ENCODE results near the gene RHOJ.
"Not testable (repeated sequence)": the region's sequence is repeated elsewhere in the genome, so short reads cannot be mapped to it uniquely, and the experiment has no call there.

RHOJ gene

GRCh38 chr14:63204407-63205043 lies at the start of gene RHOJ:
Gene RHOJ (plus strand): TSS chr14:63204443. CDS start chr14:63204870, 427 bp downstream.
- DNase-seq (ENCODE audit: low read depth in 1 of 2, low spot score in 1 of 2) = no peak

DNA sequence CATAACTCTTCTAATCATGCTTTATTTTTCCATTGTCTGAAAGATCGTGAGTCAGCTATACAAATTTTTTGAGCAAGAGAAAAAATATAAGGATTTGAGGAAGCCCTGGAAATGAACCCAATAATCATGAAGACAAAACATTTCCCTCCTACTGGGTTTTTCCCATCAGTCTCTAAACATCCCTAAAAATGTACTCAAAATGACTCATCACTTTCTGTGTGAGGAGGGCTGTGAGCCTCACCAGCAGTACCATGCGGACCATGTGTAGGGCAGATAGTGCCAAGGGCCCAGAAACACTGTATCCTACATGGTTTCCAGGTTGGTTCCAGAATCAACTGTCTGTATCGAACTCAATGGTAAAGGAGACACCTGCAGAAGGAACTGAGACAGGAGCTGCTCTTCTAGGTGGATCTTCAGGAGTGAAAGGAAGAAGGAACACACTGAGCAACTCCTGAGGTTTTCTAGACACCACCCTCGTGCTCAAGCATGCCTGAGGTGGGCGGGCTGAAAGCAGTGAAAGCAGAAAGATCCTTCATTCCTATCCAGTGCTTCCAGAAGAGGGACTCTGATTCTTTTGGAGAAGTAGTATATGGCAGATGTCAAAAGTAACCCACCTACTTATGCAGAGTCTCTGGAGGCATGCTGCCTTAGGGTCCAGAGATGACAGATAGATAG lies 48.6 kb upstream of the RHOJ start:
- no peak for DNase-seq (ENCODE audit: low read depth in 1 of 2, low spot score in 1 of 2)

DNA sequence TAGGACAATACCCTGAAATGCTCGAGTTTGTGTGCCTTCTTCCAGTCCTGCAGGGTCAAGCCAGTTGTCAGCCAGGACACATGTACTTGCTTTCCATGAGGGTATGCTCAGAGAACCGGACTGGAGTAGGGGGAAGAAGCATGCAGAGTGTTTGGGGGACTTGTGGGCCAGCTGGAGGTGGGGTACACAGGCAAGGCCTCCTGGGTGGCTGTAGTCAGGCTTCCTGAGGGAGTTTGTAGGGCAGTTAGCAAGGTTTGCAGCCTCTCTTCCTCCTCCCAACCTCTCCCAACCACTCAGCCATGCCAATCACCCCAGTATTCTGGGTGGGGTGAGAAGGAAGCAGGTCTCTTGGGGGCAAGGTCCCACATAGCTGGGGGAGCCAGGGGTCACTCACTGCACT lies 47.0 kb upstream of the RHOJ start:
- no peak for DNase-seq (ENCODE audit: low read depth in 1 of 2, low spot score in 1 of 2)

GRCh38 chr14:63163306-63163705 lies 40.9 kb upstream of the RHOJ start:
- no peak for DNase-seq (ENCODE audit: low read depth in 1 of 2, low spot score in 1 of 2)

GRCh38 chr14:63164108-63164683 lies 40.0 kb upstream of the RHOJ start:
- DNase-seq (ENCODE audit: low read depth in 1 of 2, low spot score in 1 of 2) = no peak

DNA sequence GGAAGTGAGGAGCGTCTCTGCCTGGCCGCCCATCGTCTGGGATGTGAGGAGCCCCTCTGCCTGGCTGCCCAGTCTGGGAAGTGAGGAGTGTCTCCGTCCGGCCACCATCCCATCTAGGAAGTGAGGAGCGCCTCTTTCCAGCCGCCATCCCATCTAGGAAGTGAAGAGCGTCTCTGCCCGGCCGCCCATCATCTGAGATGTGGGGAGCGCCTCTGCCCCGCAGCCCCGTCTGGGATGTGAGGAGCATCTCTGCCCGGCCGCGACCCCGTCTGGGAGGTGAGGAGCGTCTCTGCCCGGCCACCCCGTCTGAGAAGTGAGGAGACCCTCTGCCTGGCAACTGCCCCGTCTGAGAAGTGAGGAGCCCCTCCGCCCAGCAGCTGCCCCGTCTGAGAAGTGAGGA lies 39.0 kb upstream of the RHOJ start:
- not testable (repeated sequence) for DNase-seq (ENCODE audit: low read depth in 1 of 2, low spot score in 1 of 2)

GRCh38 chr14:63167044-63167443 lies 37.2 kb upstream of the RHOJ start:
- DNase-seq (ENCODE audit: low read depth in 1 of 2, low spot score in 1 of 2) = no peak

DNA sequence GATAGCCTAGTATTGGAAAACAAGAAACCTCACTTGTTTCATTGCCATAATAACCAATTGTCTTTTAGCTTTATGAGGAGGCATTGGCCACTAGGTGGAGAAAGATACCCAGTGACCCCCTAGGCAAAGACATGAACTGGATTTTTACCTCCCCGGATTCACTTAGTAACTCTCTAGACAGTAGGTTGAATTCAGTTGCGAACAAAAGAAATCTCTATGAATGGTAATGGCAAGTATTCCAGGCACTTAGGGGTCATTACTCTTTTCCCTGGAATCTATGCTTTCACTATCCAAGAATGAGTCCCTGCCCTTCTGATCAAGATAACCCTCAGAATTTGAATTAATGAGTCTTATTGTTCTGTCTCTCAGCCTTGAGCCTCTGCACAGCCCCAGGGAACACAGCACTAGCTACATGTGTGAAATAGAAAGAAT lies 29.5 kb upstream of the RHOJ start:
- DNase-seq (ENCODE audit: low read depth in 1 of 2, low spot score in 1 of 2) = no peak

DNA sequence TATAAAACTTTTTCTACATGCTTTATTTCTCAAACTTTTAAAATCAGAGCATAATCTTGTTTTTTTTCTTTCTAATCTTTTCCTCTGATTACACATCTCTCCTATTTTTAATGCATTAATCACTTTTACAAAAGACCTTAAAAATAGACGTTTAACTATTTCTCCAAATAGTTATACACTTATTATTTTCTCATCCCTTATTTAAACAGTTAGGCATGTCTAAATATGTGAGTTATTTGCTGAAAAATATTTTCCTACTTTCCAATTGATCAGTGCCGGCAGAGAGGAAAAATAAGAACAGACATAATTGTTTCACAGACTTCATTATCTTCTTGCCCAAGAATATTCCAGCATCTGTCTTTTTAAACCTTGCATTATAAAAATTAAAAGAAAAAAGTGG lies 28.7 kb upstream of the RHOJ start:
- no peak for DNase-seq (ENCODE audit: low read depth in 1 of 2, low spot score in 1 of 2)

DNA sequence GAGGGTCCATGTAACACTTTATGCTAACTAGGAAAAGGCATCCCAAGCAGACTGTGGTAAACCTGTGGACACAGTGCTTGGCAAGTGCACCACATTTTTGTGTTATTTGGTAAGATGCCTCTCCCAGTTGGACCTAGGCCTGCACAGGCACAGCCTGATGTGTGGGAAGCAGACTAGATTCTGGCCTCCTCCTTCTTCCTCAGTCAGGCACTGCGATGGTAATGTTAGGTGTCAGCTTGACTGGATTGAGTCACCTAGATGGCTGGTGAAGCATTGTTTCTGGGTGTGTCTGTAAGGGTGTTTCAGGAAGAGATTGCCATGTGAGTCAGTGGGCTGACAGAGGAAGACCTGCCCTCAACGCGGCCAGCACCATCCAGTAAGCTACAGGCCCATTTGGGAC lies 25.3 kb upstream of the RHOJ start:
- DNase-seq (ENCODE audit: low read depth in 1 of 2, low spot score in 1 of 2) = no peak

DNA sequence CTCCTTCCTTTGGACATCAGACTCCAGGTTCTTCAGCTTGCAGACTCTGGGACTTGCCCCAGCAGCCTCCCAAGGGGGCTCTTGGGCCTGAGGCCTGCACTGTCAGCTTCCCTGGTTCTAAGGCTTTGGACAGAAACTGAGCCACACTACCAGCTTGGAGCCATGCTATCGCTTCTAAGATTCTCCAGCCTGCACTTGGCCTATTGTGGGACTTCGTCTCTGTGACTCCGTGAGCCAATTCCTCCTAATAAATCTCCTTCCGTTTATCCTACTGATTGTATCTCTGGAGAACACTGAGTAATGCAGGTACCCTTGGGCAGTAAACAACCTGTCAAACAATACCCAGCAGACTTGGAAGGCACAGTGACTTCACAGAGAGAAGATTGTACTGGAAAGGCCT lies 24.9 kb upstream of the RHOJ start:
- DNase-seq (ENCODE audit: low read depth in 1 of 2, low spot score in 1 of 2) = no peak

- DNase-seq (ENCODE audit: low read depth in 1 of 2, low spot score in 1 of 2) = no peak
Measured at GRCh38 chr14:63180011-63180410, 24.2 kb upstream of the RHOJ start.

DNA sequence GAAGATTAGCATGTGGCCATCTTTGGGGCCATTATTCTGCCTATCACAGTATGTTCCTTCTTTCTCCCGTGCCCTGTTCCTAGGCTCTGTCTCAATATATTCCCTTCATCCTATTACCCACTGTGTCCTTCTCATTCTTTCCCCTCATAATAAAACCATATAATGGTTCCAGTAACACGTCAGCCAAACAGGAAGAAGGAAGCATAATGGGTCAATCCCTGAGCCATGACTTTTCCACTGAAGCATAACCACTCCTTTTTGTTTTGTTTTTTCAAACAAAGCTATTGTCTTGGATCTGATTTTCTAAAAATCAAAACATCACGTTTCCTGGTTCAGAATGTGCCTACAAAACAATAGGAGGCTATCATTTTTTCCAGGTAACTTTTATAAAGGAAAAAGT lies 21.3 kb upstream of the RHOJ start:
- no peak for DNase-seq (ENCODE audit: low read depth in 1 of 2, low spot score in 1 of 2)

DNA sequence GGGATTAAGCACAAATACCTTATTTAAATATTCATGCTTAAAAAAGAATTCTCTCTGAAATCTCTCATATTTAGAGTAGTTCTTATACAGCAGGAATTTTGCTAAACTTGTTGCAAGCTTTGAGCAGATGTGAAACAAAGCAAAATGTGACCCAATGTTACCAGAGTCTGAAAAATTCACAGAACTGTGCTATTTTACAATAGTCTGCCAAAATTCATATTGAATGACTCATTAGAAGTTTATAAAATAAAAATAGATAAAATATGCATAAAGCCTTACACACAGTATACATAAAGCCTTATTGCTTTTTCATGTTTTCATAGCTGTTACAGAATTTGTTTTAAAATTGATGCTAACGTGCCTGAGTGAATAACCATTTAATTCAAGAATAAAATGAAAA lies 17.8 kb upstream of the RHOJ start:
- no peak for DNase-seq (ENCODE audit: low read depth in 1 of 2, low spot score in 1 of 2)

DNA sequence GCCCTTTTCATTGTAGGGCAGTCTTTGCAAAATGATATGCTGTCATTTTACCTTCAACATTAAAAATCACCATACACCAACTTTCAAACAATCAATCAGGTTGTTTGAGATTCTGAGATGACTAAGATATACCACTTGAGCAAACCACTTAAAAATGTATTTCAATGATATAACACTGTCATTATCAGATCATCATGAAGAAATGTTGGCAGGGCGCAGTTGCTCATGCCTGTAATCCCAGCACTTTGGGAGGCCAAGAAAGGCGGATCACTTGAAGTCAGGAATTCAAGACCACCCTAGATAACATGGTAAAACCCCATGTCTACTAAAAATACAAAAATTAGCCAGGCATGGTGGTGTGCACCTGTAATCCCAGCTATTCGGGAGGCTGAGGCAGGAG lies 13.0 kb upstream of the RHOJ start:
- DNase-seq (ENCODE audit: low read depth in 1 of 2, low spot score in 1 of 2) = no peak

DNA sequence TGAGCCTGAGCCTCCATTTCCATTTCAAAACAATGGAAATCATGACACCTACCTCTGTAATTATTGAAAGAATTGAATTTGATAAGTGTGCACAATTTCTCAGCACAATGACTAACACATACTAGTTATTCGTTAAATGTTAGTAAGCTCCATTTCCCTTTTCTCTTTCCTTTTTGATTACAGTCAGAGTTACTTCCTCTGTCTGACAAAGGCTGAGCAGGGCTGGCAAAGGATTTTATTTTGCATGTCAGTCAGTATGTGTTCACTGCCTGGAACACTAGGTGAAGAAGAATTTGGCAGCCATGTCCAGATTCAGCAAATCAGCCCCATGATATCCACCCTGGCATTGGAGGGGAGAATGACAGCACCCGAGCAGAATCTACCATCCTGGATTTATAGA lies 12.2 kb upstream of the RHOJ start:
- no peak for DNase-seq (ENCODE audit: low read depth in 1 of 2, low spot score in 1 of 2)

GRCh38 chr14:63193236-63193635 lies 11.0 kb upstream of the RHOJ start:
- no peak for DNase-seq (ENCODE audit: low read depth in 1 of 2, low spot score in 1 of 2)

DNA sequence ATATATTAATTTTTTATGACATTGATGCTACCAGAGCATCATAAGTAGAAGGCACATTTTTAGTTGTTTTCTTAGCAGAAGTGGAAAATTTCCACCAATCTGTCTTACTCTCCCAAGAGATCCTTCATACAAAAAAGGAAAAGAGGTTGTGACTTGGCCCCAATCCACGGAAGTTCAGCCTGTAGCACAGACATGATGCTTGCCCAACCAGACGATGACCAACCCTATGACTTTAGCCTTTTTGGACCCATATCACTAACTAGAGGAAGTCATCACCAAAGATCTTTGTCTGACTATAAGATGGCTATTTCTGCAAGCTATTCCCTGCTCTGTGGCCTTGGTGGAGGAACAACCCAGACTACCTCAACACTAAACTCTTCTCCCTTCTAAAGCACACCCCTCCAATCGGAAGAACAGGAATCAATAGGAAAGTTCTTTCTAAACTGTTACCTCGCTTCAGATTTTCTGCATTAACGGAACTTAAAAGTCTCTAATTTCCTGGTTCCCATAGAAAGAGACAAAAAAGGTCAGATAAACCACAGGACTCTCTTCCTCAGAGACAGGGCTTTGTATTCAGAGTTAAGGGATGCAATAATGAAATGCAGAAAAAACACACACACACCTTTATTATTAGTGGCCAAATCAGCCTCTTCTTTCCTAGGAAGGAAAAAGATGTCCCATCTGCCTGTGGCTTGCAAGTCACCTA lies 4.1 kb upstream of the RHOJ start:
- DNase-seq (ENCODE audit: low read depth in 1 of 2, low spot score in 1 of 2) = no peak

DNA sequence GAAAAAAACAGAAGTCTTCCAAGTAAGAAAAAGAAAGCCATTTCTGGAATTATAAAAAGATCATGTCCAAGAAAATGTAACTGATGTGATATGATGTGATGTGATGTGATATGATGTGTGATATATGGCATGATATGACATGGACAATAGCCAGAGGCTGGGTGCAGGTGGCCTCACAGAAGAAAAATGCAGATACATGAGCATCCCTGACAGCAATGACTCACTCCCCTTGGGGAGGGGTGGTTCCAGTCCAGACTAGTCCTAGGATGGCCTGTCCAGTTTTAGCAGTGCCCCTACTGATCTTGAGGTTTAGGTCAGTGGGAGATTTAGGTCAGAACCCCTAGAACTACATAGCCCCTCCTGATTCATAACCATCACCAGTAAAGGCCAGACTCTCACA lies 3.5 kb upstream of the RHOJ start:
- no peak for DNase-seq (ENCODE audit: low read depth in 1 of 2, low spot score in 1 of 2)

DNA sequence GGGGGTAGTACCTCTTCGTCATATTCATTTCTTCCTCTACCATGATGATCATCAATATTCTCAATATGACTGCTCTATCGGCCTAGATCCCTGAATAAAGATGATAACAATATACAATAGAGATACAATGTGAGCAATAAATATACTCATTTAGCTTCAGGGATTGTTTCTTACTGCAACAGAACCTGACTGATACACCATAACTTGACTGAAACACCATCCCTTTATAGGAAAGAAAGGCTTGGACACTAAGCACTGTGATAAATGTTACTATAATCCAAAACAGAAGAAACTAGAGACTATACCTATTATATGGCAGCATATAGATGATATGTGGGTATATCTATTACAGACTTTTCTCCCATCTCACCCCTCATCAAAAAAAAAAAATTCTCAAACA lies 1.2 kb upstream of the RHOJ start:
- no peak for DNase-seq (ENCODE audit: low read depth in 1 of 2, low spot score in 1 of 2)

DNA sequence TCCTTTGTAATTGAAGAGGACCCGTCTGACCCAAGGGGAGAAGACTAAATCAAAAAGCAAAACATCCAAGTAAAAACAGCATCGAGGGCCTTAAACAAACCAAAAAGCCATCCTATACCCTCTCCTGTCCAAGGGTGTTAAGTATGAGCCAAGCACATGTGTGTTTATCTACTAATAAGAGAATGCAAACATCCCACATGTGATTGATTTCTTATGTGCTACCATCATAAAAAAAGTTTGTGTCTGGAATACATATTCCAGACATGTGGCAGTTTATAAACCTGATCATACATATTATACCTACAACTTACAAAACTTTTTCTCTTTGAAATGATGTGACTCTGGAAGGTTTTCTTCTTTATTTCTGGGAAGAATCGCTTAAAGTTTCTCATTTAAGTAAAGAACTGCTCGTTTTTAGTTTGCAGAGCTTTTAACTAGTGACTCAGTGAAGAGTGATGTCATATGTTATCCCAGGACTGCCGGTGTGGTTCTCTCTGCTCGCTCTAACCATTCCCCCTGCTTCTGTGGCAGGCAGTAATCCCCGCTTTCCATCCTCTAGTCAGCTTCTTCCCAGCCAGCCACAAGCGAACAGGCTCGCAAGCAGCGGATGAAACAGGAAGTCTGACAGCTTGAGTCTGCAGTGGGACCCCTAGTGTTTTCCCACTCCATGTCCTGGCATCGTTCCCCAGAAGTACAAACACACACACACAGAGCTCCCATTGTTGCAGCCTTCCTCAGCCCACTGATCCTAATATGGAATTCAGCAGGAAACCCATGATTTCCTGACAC lies 431 bp upstream of the RHOJ start:
- DNase-seq (ENCODE audit: low read depth in 1 of 2, low spot score in 1 of 2) = no peak

Data from activated T-helper 1 cell treated with anti-CD3 and anti-CD28 coated beads, Interleukin-2, amount 50 U/mL, for 16 hours (primary cell).